ENCODE results near the gene TBL2.
"Not testable (repeated sequence)": the region's sequence is repeated elsewhere in the genome, so short reads cannot be mapped to it uniquely, and the experiment has no call there.

TBL2 gene

GRCh38 chr7:73606801-73607691 lies 28.7 kb upstream of the TBL2 start:
- DNase-seq: peak; percentile 25

DNA sequence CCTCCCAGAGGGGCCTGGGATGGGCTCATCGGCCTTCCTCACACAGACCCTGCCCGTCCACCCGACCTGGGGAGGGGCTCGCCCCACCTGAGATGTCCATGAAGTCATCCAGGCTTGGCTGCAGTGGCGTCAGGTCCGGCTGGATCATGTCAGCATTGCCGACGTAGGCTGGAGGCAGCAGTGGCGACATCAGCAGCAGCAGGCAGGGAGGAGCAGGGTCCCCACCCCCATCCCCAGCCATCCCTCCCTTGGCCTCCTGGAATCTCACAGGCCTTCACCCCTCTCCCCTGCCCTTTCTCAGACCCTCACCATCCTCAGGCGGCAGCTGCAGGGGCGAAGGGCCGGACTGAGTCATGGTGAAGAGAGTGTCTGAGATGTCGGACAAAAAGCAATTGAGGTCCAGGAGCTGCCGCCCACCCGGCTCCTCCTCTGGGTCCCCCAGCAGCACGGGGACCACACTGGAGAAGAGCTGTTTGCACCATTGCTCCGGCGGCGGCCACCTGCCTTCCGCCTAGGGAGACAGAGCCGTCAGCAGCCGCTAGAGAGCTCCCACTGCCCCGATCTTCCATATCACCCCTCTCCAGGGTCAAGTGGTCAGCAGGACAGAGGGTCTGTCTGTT lies 27.3 kb upstream of the TBL2 start:
- DNase-seq: no peak

- DNase-seq: no peak
Measured at GRCh38 chr7:73602721-73603651, 24.6 kb upstream of the TBL2 start.

DNA sequence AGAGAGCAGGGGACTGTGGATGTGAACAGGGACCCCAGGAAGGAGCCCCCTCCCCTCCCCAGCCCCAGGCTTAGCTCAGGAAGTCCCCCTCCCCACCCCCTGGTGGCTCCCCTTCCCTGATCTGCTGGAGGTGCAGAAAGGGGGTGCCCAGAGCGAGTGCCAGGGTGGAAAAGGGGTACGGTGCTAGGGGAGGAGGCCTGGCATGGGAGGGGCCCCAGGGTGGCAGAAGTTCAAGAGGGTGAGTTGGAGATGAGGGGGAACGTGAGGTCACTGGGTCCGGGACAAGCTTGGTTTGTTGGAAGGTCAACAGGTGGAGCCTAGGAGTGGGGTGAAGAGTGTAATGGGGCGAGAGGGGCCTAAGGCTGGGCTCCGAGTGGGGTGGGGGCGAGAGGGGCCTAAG lies 21.5 kb upstream of the TBL2 start:
- DNase-seq: no peak

DNA sequence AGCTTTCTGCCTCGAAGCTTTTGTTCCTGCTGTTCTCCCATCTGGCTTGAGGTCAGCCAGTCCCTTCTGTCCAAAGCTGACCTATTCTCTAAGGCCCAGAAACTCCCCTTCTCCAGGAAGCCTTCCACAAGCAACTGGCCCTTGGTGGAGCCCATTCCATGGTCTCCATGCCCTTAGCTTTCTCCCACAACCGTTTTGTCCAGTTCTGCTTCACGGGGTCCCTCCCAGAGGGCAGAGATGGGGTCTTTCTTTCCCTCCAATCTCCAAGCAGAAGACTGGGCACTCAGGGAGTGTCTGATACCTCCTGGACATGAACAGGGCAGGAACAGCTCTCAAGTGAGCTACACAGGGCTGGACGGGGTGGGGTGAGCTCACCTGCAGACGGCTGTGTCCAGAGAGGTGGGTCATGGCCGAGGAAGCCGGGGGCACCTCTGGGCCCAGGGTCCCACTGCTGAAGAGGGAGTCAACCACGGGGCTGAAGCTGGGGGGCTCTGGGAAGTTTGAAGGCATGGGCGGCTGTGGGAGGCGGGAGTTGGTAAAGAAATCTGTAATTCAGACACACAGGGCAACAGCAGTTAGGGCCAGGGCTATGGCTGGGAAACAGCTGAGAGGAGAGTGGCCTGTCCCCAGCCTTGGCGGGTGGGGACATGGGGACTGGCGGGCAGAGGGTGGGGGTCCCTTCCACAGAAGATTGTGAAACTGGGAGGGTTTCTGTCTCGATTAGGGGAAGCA lies 20.9 kb upstream of the TBL2 start:
- DNase-seq: no peak

- no peak for DNase-seq
Measured at GRCh38 chr7:73597978-73598782, 19.8 kb upstream of the TBL2 start.

- no peak for DNase-seq
Measured at GRCh38 chr7:73596191-73597065, 18.0 kb upstream of the TBL2 start.

GRCh38 chr7:73595358-73595757 lies 17.0 kb upstream of the TBL2 start:
- DNase-seq: no peak

DNA sequence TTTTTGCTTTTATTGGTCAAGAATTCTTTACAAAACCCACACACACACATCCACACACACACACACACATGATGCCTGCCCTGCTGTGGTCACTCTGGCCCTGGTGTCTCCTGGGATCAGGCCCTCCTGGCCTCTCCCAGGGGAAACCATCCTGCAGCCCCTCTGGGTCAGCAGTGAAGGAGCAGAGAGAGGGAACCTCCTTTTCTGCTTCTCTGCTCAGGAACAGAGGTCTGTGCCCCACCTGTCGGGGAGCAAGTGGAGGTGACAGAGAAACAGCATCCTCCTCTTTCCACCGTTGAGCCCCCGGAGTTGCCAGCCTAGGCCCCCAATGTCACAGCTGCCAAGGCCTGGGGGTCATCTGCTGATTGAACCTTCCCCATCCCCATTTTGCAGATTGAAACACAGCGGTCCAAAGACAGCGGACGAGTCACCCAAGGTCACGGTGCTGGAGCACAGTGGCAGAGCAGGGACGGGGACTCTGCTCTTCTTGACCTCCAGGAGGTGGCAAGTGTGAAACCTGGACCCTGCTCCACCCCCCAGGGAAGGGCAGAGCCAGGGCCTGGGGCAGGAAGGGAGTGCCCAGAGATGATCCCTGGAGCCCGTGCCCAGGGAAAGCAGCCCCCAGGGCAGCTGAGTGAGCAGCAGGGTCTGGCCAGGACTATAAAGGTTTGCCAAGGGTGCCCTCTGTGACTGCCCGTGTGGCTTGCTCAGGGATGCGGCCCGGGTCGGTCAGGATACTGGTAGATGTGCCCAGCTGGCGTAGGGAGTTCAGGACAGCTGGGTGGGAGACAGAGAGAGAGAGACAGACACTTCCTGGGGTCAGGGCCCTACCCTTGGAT lies 15.0 kb upstream of the TBL2 start:
- no peak for DNase-seq

- DNase-seq: no peak
Measured at GRCh38 chr7:73586911-73587310, 8.5 kb upstream of the TBL2 start.

DNA sequence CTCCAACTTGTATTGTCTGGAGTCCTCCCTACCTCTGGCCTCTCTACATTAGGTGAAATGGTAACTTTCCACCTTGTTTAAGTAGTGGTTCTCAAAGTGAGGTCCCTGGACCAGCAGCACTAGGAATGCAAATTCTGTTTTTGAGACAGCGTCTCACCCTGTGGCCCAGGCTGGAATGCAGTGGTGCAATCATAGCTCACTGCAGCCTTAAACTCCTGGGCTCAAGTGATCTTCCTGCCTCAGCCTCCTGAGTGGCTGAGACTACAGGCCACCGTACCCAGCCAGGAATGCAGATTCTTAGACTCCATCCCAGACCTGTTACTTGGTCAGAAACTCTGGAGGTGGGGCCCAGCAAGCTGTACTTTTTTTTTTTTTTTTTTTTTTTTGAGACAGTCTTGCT lies 6.8 kb upstream of the TBL2 start:
- no peak for DNase-seq

- no peak for DNase-seq
Measured at GRCh38 chr7:73582664-73583202, 4.4 kb upstream of the TBL2 start.

DNA sequence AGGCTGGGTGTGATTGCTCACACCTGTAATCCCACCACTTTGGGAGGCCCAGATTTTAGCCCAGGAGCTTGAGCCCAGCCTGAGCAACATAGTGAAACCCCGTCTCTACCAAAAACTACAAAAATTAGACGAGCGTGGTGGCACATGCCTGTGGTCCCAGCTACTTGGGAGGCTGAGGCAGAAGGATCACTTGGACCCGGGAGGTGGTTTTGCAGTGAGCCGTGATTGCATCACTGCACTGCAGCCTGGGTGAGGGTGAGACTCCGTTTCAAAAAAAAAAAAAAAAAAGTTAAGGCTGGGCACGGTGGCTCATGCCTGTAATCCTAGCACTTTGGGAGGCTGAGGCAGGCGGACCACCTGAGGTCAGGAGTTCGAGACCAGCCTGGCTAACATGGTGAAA lies 2.6 kb upstream of the TBL2 start:
- DNase-seq: not testable (repeated sequence)

- no peak for DNase-seq
Measured at GRCh38 chr7:73577627-73578341, 595 bp downstream of the TBL2 start.

DNA sequence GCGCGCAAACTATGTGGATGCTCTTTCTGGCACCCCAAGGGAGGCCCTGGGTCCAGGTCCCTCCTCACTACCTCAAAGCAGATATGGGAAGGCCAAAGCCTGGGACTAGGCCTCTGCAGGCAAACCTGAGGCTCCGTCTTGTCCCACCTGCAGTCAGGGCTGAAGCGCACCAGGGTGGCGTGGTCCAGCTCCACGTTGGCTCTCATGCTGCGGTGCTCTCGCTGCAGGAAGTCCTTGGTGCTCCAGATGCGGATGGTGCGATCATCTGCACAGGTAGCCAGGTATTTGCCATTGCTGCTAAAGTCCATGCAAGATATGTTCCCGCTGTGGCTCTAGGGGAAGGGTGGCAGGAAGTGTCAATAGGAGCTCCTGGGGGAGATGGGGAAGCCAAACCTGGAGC lies 4.6 kb downstream of the TBL2 start:
- DNase-seq: no peak

- DNase-seq: no peak
Measured at GRCh38 chr7:73573276-73573675, 5.1 kb downstream of the TBL2 start.

DNA sequence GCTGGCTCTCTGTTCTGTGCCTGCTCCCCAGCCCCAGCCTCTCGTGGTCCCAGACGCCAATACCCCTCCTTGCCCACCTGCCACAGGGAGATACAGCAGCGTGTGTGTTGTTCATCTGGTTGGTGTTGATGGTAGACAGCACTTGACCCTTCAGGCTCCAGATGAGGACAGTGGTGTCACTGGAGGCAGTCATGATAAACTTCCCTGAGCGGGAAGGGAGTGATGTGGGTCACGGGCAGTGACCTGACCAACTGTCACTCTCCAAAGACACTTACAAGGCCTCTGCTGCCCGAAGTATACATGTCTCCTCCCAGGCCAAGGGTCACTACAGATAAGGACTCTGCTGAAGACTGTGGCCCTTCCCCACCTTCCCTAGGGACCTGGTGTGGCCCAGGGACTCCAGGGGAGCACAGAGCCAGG lies 5.6 kb downstream of the TBL2 start:
- DNase-seq: no peak

- no peak for DNase-seq
Measured at GRCh38 chr7:73570977-73571376, 7.4 kb downstream of the TBL2 start.

DNA sequence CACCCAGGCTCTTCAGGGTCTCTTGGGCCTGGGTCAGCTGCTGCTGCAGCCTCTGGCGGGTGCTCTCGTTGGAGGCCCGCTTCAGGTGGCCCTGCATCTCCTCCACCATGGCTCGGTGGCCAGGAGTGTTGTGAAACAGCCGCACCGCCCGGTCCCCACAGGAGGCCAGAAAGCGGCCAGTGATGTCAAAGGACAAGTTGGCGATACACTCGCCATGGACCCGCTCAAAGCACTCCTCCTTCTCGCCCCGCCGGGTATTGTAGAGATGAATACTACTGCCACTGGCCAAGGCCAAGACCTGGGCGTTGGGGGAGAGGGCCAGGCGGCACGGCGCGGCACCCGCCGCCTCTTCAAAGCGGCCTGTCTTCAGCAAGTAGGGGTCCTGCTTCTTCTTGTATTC lies 7.9 kb downstream of the TBL2 start:
- no peak for DNase-seq
